OCI-LY7 (cell line): Measurements from ENCODE around the gene PRELP. TPM values are rescaled to one million over a fixed set of nuclear protein-coding genes. Genes with fewer than 3 reads are reported as not detected.

Experiments used
- BruUV-seq: library from RNA; stranded (reverse); fragments of 400-500 nt; replicated peaks from 2 replicates; lab custom pipeline; 2021; lab: Mats Ljungman, UMichigan
- CTCF ChIA-PET: fragments of 300-600 bp; sonication (Branson Sonifier 250); formaldehyde crosslinking; loops from one replicate; lab custom pipeline; 2022; ENCODE audit warnings: antibody characterized with exemption; ENCODE audit not compliant: unreplicated experiment; lab: Charles Lee
- POLR2A ChIA-PET: fragments of 300-600 bp; sonication (Branson Sonifier 250); formaldehyde crosslinking; loops from one replicate; lab custom pipeline; 2022; ENCODE audit warnings: antibody characterized with exemption; lab: Charles Lee
- DNase-seq: peaks from one replicate; pipeline ENCODE4 v3.0.0-alpha.2; 2015; ENCODE audit warnings: low spot score
- H2AFZ ChIP-seq: fragments of 200-600 bp; sonication (generic), shearing (Covaris generic); 2 replicates; pipeline ENCODE4 v1.6.1; 2014; ENCODE audit warnings: mild to moderate bottlenecking, antibody characterized with exemption, low read length, moderate library complexity
- H3K27ac ChIP-seq: fragments of 200-600 bp; sonication (generic); 2 replicates; pipeline ENCODE4 v1.5.1; 2014; ENCODE audit warnings: mixed run types, low read depth, mild to moderate bottlenecking, moderate library complexity, low read length, inconsistent platforms; ENCODE audit not compliant: poor library complexity, severe bottlenecking
- H3K36me3 ChIP-seq: fragments of 200-600 bp; sonication (generic); 2 replicates; pipeline ENCODE4 v1.6.1; 2014; ENCODE audit warnings: mild to moderate bottlenecking, antibody characterized with exemption, low read length, moderate library complexity, mixed read lengths; ENCODE audit not compliant: insufficient read depth
- H3K4me1 ChIP-seq: fragments of 200-600 bp; sonication (generic); 2 replicates; pipeline ENCODE4 v1.5.1; 2014; ENCODE audit warnings: mild to moderate bottlenecking, low read length; ENCODE audit not compliant: insufficient read depth, poor library complexity, severe bottlenecking
- H3K4me2 ChIP-seq: fragments of 200-600 bp; sonication (generic); 2 replicates; pipeline ENCODE4 v1.6.1; 2014; ENCODE audit warnings: mild to moderate bottlenecking, low read length
- H3K4me3 ChIP-seq: fragments of 200-600 bp; sonication (generic); 2 replicates; pipeline ENCODE4 v1.5.1; 2014; ENCODE audit warnings: mild to moderate bottlenecking, low read depth, low read length; ENCODE audit not compliant: poor library complexity, severe bottlenecking
- H3K79me2 ChIP-seq: fragments of 200-600 bp; sonication (generic); 2 replicates; pipeline ENCODE4 v1.6.1; 2016; ENCODE audit warnings: low read depth, mild to moderate bottlenecking, low read length, moderate library complexity, mixed read lengths; ENCODE audit not compliant: insufficient read depth
- H3K9me2 ChIP-seq: fragments of 200-600 bp; sonication (generic); 2 replicates; pipeline ENCODE4 v1.6.1; 2016; ENCODE audit warnings: mild to moderate bottlenecking, low read length, mixed read lengths; ENCODE audit not compliant: insufficient read depth
- H3K9me3 ChIP-seq: fragments of 200-600 bp; sonication (generic); 2 replicates; pipeline ENCODE4 v1.6.1; 2014; ENCODE audit warnings: mild to moderate bottlenecking, mixed run types, low read length, mixed read lengths
- H4K20me1 ChIP-seq: fragments of 200-600 bp; sonication (generic); 2 replicates; pipeline ENCODE4 v1.6.1; 2014; ENCODE audit warnings: mild to moderate bottlenecking, antibody characterized with exemption, low read length, moderate library complexity, mixed read lengths; ENCODE audit not compliant: insufficient read depth
- CTCF ChIP-seq: fragments of 200-600 bp; sonication (generic); conservative IDR thresholded peaks from 2 replicates; pipeline ENCODE4 v1.5.1; 2014; ENCODE audit warnings: mild to moderate bottlenecking, antibody characterized with exemption, low read length, moderate library complexity, mixed read lengths
- EZH2phosphoT487 ChIP-seq: fragments of 200-600 bp; sonication (generic); IDR thresholded peaks from 2 replicates; pipeline ENCODE4 v1.6.1; 2018; ENCODE audit warnings: low read depth, borderline replicate concordance, mild to moderate bottlenecking, mixed run types, antibody characterized with exemption, low read length, moderate library complexity, mixed read lengths
- intact Hi-C: fragments of 100-400 bp; cut with micrococcal nuclease; formaldehyde crosslinking; loops from one replicate; pipeline ENCODE4 v1.10.0; 2022; ENCODE audit not compliant: unreplicated experiment
- total RNA-seq, 2 experiments: library from RNA; depleted of rRNA in 1 of 2; stranded (reverse); fragments of >200 nt in 1 of 2; shearing (Covaris generic) in 1 of 2; gene quantifications; 2 replicates each; pipeline ENCODE4 v1.2.3, GENCODE V29; 2014 to 2022

Gene PRELP
- total RNA-seq, 2 experiments from 2014 or later, result not detected

- BruUV-seq, result no TSS peak
- TF ChIP-seq CTCF, result no peak
- TF ChIP-seq EZH2phosphoT487, result no peak
Measured at GRCh38 chr1:203495845-203496244, 20.2 kb downstream of the PRELP start.

GRCh38 chr1:203497269-203497777 lies 21.7 kb downstream of the PRELP start:
- no peak for DNase-seq
- no peaks in the 10 kb centered on the region for H3K79me2 ChIP-seq
- ChIA-PET CTCF (no interaction called here), POLR2A (no interaction called here)
- H2AFZ ChIP-seq, result no peak overlapping the region
- H4K20me1 ChIP-seq, result no peaks in the 10 kb centered on the region
- no peak overlapping the region for H3K27ac ChIP-seq
- no peaks in the 10 kb centered on the region for H3K9me2 ChIP-seq
- TF ChIP-seq CTCF (no peak), EZH2phosphoT487 (no peak)
- H3K4me1 ChIP-seq, result no peaks in the 10 kb centered on the region
- intact Hi-C loops, result no loop called here
- no peaks in the 10 kb centered on the region for H3K36me3 ChIP-seq
- no peaks in the 10 kb centered on the region for H3K9me3 ChIP-seq
- no TSS peak for BruUV-seq
- H3K4me3 ChIP-seq, result no peak overlapping the region
- H3K4me2 ChIP-seq, result no peak overlapping the region

More at GRCh38 chr1:203495845-203496244, 20.2 kb downstream of the PRELP start:
- Histone ChIP-seq H3K9me3 (no peaks in the 10 kb centered on the region), H2AFZ (no peak overlapping the region), H3K9me2 (no peaks in the 10 kb centered on the region), H3K4me1 (no peaks in the 10 kb centered on the region), H3K36me3 (no peaks in the 10 kb centered on the region), H3K4me3 (no peak overlapping the region), H3K27ac (no peak overlapping the region), H4K20me1 (no peaks in the 10 kb centered on the region), H3K79me2 (no peaks in the 10 kb centered on the region), H3K4me2 (no peak overlapping the region)
- intact Hi-C loops, result no loop called here
- ChIA-PET CTCF (no interaction called here), POLR2A (no interaction called here)
- DNase-seq, result no peak

GRCh38 chr1:203499643-203500278 lies 24.2 kb downstream of the PRELP start:
- H3K36me3 ChIP-seq, result no peaks in the 10 kb centered on the region
- POLR2A ChIA-PET, result no interaction called here
- no peaks in the 10 kb centered on the region for H3K9me3 ChIP-seq
- no peak overlapping the region for H3K27ac ChIP-seq
- no peaks in the 10 kb centered on the region for H4K20me1 ChIP-seq
- TF ChIP-seq CTCF, result no peak
- CTCF ChIA-PET, result interaction anchor here (0.6 kb wide), 1 partner anchor 273 kb away, joined by 3 read pairs; no protein-coding TSS in a partner anchor
- H3K79me2 ChIP-seq, result no peaks in the 10 kb centered on the region
- H3K4me1 ChIP-seq, result no peaks in the 10 kb centered on the region
- no peak overlapping the region for H3K4me2 ChIP-seq
- H3K4me3 ChIP-seq, result no peak overlapping the region
- no peak for DNase-seq
- intact Hi-C loops, result loop anchor here (5.0 to 10.0 kb wide), 2 partner anchors 355 to 863 kb away; no protein-coding TSS in a partner anchor
- H3K9me2 ChIP-seq, result no peaks in the 10 kb centered on the region
- no peak overlapping the region for H2AFZ ChIP-seq
- BruUV-seq, result no TSS peak
